Measurements from ENCODE around the gene FRMD5.

DNA sequence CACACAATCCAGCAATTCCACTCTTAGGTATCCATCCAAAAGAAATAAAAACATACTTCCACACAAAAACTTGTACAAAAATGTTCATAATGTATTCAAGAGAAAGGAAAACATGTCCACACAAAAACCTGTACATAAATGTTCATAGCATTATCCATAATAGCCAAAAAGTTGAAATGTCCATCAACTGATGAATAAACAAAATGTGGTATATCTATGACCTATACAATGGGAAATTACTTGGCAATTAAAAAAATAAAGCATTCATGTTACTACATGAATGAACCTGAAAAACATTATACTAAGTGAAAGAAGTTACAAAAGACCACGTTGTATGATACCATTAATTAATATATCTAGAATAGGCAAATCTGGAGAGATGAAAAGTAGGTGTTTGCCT lies 17.9 kb downstream of the FRMD5 start:
- TF ChIP-seq, protein P1, sequence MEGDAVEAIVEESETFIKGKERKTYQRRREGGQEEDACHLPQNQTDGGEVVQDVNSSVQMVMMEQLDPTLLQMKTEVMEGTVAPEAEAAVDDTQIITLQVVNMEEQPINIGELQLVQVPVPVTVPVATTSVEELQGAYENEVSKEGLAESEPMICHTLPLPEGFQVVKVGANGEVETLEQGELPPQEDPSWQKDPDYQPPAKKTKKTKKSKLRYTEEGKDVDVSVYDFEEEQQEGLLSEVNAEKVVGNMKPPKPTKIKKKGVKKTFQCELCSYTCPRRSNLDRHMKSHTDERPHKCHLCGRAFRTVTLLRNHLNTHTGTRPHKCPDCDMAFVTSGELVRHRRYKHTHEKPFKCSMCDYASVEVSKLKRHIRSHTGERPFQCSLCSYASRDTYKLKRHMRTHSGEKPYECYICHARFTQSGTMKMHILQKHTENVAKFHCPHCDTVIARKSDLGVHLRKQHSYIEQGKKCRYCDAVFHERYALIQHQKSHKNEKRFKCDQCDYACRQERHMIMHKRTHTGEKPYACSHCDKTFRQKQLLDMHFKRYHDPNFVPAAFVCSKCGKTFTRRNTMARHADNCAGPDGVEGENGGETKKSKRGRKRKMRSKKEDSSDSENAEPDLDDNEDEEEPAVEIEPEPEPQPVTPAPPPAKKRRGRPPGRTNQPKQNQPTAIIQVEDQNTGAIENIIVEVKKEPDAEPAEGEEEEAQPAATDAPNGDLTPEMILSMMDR (IDR thresholded peaks at IDR 0.05) = no peak
- TF ChIP-seq EP300 (IDR thresholded peaks at IDR 0.05) (no peak), POLR2A (IDR thresholded peaks at IDR 0.05) (no peak), POLR2AphosphoS5 (IDR thresholded peaks at IDR 0.05) (no peak)
